PFSK-1 (cell line): ENCODE data around the gene TULP1.

Experiments used
- FOXP2 ChIP-seq: optimal IDR thresholded peaks from 2 replicates; pipeline ENCODE3; 2011; ENCODE audit warnings: borderline replicate concordance, control low read depth, inconsistent platforms; ENCODE audit not compliant: insufficient read depth; ENCODE audit errors: extremely low read length, extremely low read depth
- POLR2AphosphoS5 ChIP-seq: IDR thresholded peaks from 2 replicates; pipeline ENCODE4 v1.6.1; 2012; ENCODE audit warnings: low read depth, mild to moderate bottlenecking, control low read depth, low read length, moderate library complexity
- SIN3A ChIP-seq: IDR thresholded peaks from 2 replicates; pipeline ENCODE4 v1.6.1; 2012; ENCODE audit warnings: mild to moderate bottlenecking, low read length, moderate library complexity, borderline replicate concordance; ENCODE audit not compliant: insufficient read depth
- TAF1 ChIP-seq: IDR thresholded peaks from 2 replicates; pipeline ENCODE4 v1.6.1; 2012; ENCODE audit warnings: low read length, control low read depth, borderline replicate concordance; ENCODE audit not compliant: insufficient read depth
- TF ChIP-seq, protein P1 (sequence below), 2 experiments: IDR thresholded peaks; 2 replicates each; pipeline versions ENCODE4 v1.6.1 to v1.8.0; 2011 to 2012; ENCODE audit warnings: low read depth in 2 of 2, low read length in 2 of 2, control low read depth in 1 of 2, inconsistent platforms in 1 of 2, mild to moderate bottlenecking in 1 of 2, moderate library complexity in 1 of 2; ENCODE audit not compliant: insufficient read depth in 1 of 2

- TF ChIP-seq TAF1 (no peak), POLR2AphosphoS5 (no peak; the same call in 1 of the 2 replicates), SIN3A (no peak), FOXP2 (no peak)
- TF ChIP-seq, protein P1, sequence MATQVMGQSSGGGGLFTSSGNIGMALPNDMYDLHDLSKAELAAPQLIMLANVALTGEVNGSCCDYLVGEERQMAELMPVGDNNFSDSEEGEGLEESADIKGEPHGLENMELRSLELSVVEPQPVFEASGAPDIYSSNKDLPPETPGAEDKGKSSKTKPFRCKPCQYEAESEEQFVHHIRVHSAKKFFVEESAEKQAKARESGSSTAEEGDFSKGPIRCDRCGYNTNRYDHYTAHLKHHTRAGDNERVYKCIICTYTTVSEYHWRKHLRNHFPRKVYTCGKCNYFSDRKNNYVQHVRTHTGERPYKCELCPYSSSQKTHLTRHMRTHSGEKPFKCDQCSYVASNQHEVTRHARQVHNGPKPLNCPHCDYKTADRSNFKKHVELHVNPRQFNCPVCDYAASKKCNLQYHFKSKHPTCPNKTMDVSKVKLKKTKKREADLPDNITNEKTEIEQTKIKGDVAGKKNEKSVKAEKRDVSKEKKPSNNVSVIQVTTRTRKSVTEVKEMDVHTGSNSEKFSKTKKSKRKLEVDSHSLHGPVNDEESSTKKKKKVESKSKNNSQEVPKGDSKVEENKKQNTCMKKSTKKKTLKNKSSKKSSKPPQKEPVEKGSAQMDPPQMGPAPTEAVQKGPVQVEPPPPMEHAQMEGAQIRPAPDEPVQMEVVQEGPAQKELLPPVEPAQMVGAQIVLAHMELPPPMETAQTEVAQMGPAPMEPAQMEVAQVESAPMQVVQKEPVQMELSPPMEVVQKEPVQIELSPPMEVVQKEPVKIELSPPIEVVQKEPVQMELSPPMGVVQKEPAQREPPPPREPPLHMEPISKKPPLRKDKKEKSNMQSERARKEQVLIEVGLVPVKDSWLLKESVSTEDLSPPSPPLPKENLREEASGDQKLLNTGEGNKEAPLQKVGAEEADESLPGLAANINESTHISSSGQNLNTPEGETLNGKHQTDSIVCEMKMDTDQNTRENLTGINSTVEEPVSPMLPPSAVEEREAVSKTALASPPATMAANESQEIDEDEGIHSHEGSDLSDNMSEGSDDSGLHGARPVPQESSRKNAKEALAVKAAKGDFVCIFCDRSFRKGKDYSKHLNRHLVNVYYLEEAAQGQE (IDR thresholded peaks at IDR 0.05; ENCODE audit: insufficient read depth in 1 of 2, low read depth in 2 of 2, low read length in 2 of 2), result no peak
Measured at GRCh38 chr6:35473850-35474130, 38.9 kb downstream of the TULP1 start.
